ENCODE data around the gene LHPP. TPM values are rescaled to one million over a fixed set of nuclear protein-coding genes. Genes with fewer than 3 reads are reported as not detected.

Gene LHPP
- total and polyA plus RNA-seq, 8 donors = 12.2 to 26.8 (median 15.0) TPM

- ATAC-seq (no peak), DNase-seq (no peak)
- intact Hi-C loops (cut with DNase I) = no loop called here
- Histone ChIP-seq H3K36me3 (no peaks in the 10 kb centered on the region), H3K27me3 (no peaks in the 10 kb centered on the region), H3K4me3 (no peak overlapping the region), H3K9me3 (no peaks in the 10 kb centered on the region), H3K4me1 (no peaks in the 10 kb centered on the region), H3K27ac (no peak overlapping the region)
- no peak for TF ChIP-seq CTCF (IDR thresholded peaks at IDR 0.05)
These were observed 34.5 kb downstream of the LHPP start for GRCh38 chr10:124496150-124496549.

GRCh38 chr10:124496620-124497019 lies 35.0 kb downstream of the LHPP start:
- Histone ChIP-seq H3K27ac (no peak overlapping the region), H3K4me3 (no peak overlapping the region), H3K27me3 (no peaks in the 10 kb centered on the region), H3K4me1 (no peaks in the 10 kb centered on the region), H3K9me3 (no peaks in the 10 kb centered on the region), H3K36me3 (no peaks in the 10 kb centered on the region)
- intact Hi-C loops (cut with DNase I) = no loop called here
- DNase-seq = no peak
- no peak for TF ChIP-seq CTCF (IDR thresholded peaks at IDR 0.05)
- ATAC-seq = no peak

- no peak for ATAC-seq
- Histone ChIP-seq H3K4me3 (no peak overlapping the region), H3K27ac (no peak overlapping the region), H3K9me3 (no peaks in the 10 kb centered on the region), H3K36me3 (no peaks in the 10 kb centered on the region), H3K4me1 (no peaks in the 10 kb centered on the region), H3K27me3 (no peaks in the 10 kb centered on the region)
- no peak for TF ChIP-seq CTCF (IDR thresholded peaks at IDR 0.05)
- intact Hi-C loops (cut with DNase I) = no loop called here
- DNase-seq = no peak
These were observed 35.7 kb downstream of the LHPP start for GRCh38 chr10:124497196-124497881.

- ATAC-seq = no peak
- Histone ChIP-seq H3K36me3 (no peaks in the 10 kb centered on the region), H3K27ac (no peak overlapping the region), H3K4me1 (no peaks in the 10 kb centered on the region), H3K4me3 (no peak overlapping the region), H3K27me3 (no peaks in the 10 kb centered on the region), H3K9me3 (no peaks in the 10 kb centered on the region)
- intact Hi-C loops (cut with DNase I) = no loop called here
- no peak for DNase-seq
- no peak for TF ChIP-seq CTCF (IDR thresholded peaks at IDR 0.05)
These were observed 36.4 kb downstream of the LHPP start for GRCh38 chr10:124498056-124498455.

- Histone ChIP-seq H3K27ac (no peak overlapping the region), H3K9me3 (no peaks in the 10 kb centered on the region), H3K4me3 (no peak overlapping the region), H3K36me3 (no peaks in the 10 kb centered on the region), H3K27me3 (no peaks in the 10 kb centered on the region), H3K4me1 (no peaks in the 10 kb centered on the region)
- intact Hi-C loops (cut with DNase I) = no loop called here
- DNase-seq (no peak), ATAC-seq (no peak)
- no peak for TF ChIP-seq CTCF (IDR thresholded peaks at IDR 0.05)
These were observed 39.1 kb downstream of the LHPP start for GRCh38 chr10:124500757-124501156.

All from left lung (tissue), 10 donors.